HG03565 (cell line): Measurements from ENCODE around the gene KAZN.

ENCODE experiments used
- ATAC-seq: cut with Tn5 transposase; IDR thresholded peaks from one replicate; pipeline ENCODE4 v1.9.1; 2021; ENCODE audit warnings: mild to moderate bottlenecking, moderate library complexity; ENCODE audit not compliant: unreplicated experiment

Gene KAZN

DNA sequence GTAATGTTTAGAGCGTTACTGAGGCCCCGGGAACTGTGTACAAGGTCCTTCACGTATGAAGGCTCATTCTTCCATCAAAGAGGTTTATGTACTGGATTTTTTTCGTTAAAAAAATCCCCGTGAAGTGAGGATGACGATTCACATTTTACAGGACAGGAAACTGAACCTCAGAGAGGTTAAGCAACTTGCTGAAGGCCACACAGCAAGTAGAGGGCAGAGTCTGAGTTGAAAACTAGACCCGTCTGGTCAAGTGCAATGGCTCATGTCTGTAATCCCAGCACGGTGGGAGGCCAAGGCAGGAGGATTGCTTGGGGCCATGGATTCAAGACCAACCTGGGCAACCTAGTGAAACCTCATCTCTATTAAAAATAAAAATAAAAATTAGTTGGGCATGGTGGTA is 140.2 kb downstream of the KAZN start:
- ATAC-seq = no peak

DNA sequence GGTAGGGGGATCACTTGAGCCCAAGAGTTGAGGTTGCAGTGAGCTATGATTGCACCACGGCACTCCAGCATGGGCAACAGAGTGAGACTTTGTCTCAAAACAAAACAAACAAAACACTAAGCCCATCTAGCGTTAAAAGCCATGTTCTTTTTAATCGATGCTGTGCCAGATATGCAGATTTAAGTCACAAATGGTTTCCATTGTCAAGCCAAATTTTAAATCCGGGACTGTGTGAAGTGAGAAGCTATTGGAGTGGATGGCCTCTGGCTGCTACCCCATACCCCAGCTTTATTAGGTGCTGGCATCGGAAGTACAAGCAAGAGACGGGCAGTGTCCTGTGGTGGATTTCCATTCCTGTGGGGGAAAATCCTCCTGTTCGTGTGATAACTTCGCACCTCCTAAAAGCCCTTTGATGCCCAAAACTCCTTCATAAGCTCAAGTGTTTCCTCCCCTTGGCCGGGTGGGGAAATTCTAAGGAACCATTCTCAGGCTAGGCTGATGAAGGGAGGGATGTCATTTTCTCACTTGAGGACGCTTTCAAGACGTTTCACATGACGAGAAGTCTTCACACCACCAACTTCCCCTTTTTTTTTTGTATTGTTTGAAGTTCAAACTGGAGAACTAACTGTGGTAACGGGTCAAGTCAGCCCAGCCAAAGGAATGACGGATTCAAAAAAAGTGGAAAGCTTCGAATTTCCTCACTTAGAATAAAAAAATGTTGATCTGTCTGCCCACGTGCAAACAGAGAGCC is 140.8 kb downstream of the KAZN start:
- ATAC-seq = no peak

GRCh38 chr1:14740016-14740415 is 141.5 kb downstream of the KAZN start:
- ATAC-seq = no peak

GRCh38 chr1:14741082-14741481 is 142.6 kb downstream of the KAZN start:
- no peak for ATAC-seq

- no peak for ATAC-seq
Observed at GRCh38 chr1:14741532-14741931, 143.0 kb downstream of the KAZN start.

- ATAC-seq = no peak
Observed at GRCh38 chr1:14742181-14742980, 143.9 kb downstream of the KAZN start.

DNA sequence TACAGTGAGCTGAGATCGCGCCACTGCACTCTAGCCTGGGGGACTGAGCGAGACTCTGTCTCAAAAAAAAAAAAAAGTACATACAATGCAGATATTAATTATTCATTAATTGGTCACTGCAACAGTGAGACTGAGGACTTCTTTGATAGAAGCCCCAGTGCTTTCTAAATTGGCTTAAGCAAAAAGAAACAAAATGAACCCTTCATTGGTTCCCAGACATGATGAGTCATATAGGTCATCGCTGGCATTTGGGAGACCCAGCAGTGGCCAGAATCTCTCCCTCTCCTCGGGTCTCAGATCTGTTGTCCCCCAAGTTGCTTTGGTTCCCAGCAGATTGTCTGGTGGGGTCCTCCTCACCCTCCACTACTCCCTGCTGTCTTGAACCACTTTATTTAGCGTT is 144.9 kb downstream of the KAZN start:
- ATAC-seq = no peak

GRCh38 chr1:14745001-14745720 is 146.7 kb downstream of the KAZN start:
- no peak for ATAC-seq

DNA sequence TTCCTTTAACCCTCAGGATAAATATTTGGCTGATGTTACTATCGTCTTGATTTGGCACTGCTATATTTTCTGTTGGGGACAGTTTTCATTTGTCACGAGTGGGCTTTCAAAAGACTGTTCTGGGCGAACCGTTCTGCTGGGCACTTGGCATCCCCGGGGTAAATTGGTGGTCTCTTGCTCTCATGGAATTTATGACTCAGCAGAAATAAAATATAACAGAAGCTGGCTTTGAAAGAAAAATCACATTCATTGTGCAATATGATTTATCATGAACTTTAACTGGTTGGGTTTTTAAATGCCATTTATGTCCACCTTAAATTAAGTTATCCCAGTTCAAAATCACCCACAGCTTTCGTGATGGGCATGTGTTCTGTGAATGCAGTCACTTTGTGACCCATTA is 147.3 kb downstream of the KAZN start:
- no peak for ATAC-seq

- no peak for ATAC-seq
Observed at GRCh38 chr1:14746393-14746792, 147.9 kb downstream of the KAZN start.

GRCh38 chr1:14748151-14748550 is 149.7 kb downstream of the KAZN start:
- ATAC-seq = no peak

- no peak for ATAC-seq
Observed at GRCh38 chr1:14748977-14749376, 150.5 kb downstream of the KAZN start.

DNA sequence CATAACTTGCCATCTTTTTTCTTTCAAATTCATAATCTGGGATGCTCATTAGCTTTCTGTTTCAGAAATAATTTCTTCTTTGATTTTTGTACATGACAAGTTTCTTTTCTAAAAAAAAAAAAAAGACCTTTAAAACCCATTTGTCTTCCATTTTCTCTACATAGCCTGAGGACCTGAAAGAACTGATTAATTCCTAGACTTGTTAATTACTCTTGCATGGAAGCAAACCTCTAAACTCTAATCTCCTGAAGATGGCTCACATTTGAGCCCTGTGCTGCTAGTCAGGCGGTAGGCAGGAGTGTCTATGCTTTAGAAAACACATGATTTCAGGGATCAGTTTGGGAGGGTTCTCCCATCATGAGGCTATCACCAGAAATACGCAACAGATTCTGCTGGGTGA is 152.0 kb downstream of the KAZN start:
- ATAC-seq = no peak

GRCh38 chr1:14755518-14756252 is 157.2 kb downstream of the KAZN start:
- no peak for ATAC-seq

GRCh38 chr1:14756589-14757285 is 158.3 kb downstream of the KAZN start:
- no peak for ATAC-seq

DNA sequence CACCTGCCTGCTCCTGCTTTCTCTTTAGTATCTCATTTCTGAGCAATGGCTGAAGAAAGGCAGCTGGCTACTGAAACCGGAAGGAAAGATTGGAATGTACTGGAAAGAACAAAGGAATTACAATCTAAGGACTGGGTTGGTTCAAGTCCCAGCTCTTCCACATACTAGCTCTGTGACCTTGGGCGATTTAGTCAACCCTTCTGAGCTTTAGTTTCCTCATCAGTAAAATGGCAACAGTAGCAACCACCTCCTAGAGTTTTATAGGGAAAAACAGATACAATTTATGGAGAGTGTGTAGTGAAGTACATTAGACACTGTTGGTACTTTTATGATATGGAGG is 158.8 kb downstream of the KAZN start:
- ATAC-seq = no peak

- no peak for ATAC-seq
Observed at GRCh38 chr1:14759042-14759818, 160.7 kb downstream of the KAZN start.

DNA sequence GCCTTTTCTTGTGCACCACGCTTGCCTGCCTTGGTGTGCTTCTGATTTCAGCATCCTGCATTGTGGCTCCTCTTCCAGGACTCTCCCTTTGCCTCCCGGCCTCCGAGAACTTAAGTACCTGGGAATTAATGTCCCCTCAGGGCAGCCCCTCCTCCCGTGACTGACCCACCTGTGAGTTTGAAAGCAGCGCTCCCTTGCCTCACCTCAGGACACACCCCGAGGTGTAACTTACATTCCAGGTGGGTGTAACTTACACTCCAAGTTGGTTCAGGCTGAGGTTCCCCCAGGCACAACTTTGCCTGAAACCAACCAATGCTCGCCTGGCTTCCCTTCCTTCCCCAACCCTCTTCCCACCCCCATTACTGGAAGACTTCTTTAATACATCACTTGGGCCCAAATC is 161.4 kb downstream of the KAZN start:
- ATAC-seq = no peak

DNA sequence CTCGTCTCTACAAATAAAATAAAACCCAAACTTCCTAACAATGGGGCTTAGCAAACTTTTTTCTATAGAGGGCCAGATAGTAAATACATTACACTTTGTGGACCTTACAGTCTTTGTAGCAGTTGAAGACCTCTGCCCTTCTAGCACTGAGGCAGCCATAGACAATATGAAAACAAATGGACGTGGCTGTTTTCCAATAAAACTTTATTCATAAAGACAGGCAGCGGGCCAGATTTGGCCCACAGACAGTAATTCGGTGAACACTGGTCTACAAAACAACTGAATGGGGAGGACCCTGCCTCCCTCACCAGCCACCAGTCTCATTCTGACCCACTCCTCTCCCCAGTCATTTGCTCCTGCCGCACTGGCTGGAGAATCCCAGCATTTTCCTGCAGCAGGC is 162.3 kb downstream of the KAZN start:
- ATAC-seq = no peak
